Activated CD8-positive, alpha-beta memory T cell treated with anti-CD3 and anti-CD28 coated beads, Interleukin-2, amount 50 U/mL, for 4 hours (primary cell): ENCODE results near the gene HDLBP.
A peak's percentile ranks its signal among the peaks of the same experiment; 100 is the strongest.

ENCODE experiments used
- DNase-seq: peaks from one replicate; pipeline ENCODE4 v3.0.0-alpha.2; 2020

The HDLBP gene, protein sequence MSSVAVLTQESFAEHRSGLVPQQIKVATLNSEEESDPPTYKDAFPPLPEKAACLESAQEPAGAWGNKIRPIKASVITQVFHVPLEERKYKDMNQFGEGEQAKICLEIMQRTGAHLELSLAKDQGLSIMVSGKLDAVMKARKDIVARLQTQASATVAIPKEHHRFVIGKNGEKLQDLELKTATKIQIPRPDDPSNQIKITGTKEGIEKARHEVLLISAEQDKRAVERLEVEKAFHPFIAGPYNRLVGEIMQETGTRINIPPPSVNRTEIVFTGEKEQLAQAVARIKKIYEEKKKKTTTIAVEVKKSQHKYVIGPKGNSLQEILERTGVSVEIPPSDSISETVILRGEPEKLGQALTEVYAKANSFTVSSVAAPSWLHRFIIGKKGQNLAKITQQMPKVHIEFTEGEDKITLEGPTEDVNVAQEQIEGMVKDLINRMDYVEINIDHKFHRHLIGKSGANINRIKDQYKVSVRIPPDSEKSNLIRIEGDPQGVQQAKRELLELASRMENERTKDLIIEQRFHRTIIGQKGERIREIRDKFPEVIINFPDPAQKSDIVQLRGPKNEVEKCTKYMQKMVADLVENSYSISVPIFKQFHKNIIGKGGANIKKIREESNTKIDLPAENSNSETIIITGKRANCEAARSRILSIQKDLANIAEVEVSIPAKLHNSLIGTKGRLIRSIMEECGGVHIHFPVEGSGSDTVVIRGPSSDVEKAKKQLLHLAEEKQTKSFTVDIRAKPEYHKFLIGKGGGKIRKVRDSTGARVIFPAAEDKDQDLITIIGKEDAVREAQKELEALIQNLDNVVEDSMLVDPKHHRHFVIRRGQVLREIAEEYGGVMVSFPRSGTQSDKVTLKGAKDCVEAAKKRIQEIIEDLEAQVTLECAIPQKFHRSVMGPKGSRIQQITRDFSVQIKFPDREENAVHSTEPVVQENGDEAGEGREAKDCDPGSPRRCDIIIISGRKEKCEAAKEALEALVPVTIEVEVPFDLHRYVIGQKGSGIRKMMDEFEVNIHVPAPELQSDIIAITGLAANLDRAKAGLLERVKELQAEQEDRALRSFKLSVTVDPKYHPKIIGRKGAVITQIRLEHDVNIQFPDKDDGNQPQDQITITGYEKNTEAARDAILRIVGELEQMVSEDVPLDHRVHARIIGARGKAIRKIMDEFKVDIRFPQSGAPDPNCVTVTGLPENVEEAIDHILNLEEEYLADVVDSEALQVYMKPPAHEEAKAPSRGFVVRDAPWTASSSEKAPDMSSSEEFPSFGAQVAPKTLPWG (N-terminal part only)

DNA sequence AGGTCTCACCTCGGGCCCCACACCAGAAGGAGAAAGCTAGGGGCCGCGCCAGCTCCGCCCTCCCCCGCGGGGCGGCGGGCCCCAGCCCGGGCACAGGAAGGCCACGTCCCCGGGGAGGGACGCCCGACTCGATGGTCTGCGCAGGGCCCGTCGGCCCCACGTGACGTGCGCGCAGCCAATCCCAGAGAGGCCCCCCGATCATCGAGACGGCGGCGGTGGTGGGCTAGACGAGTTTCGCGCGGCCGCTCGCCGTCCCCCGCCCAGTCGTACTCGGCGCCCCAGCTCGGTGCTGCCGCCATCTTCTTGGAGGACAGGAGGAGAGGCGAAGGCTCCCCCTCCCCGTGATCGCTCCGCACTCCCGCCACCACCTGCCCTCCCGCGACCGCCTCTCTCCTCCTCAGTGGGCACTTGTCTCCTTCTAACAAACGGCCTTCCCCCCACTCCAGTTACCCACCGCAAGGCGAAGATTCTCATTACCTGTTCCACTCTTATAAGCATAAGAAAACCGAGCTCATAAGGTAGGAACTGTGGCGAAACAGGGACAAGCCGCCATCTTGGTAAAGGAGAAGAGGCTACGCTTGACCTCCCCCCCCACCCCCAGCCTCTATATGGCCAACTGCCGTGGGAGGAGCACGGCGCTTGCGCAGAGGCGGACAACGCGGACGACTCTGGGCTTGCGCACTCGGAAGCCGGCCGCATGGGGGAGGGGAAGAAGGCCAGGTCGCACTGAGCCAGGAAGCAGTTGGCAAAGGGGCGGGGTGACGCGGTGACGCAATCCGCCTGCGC lies at the start of gene HDLBP:
Gene HDLBP, minus strand, starts transcription at position 580 of the 786 bp plus-strand sequence. CDS start 48,803 bp downstream, outside the sequence.
- peak; percentile 100 for DNase-seq

DNA sequence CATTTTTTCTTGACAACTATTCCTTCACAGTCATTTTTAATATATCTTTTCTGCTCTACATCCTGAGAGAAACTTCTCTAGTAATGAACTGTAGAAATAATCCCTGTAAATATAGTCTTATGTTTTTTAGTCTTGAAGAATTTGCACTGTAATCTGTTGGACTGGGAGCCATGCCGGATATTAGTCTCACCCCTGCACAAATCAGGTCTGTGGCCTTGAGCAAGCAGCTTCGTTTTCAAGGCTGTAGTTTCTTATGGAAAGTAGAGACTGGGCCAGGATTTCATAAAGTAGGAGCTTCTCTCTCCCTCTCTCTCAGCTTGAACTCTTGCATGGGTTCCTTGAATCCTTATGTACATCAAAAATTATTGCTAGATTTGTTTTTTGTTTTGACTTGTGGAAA lies 49.3 kb upstream of the HDLBP start:
- DNase-seq = no peak

DNA sequence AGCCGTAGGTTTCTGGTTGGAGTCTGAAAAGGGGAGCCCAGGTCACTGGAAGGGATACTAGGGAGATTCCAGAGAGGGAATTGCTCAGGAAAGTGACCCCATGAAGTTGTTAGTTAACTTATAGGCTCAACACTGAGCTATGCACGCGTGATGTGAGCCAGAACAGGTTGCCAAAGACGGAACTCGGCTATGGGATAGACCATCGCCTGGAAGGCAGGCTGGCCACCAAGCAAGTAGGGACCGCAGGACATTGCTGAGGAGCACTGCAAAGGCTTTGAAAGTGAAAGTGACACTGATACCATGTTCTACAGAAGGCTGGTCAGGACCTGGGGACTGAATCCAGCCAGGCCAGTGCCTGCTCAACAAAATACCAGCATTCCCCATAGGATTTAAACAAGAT lies 48.0 kb upstream of the HDLBP start:
- no peak for DNase-seq

DNA sequence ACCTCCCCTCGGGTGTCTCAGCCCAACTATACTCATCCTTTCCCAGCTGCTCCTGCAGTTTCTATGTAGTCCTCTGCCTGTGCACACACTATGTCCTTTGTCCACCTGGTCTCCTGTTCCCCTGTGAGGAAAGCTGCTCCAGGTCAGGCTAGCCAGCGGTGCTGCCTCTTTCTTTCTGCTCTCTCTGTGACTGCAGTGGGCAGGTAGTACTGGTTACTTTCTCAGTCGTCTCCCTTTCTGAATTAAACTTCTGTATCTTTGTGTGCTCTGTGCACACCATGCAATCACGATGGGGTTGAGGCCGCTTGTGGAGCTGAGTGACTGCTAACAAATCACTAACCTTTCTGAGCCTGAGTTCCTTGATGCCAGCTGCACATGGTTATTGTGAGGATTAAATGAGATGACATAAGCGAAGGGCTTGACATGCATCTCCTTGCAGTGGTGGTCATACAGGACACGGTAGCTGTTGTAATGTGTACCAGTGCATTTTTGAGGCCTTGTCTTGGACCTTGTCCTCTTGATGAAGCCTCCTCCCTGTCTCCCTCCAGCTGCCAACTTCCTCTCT lies 44.1 kb upstream of the HDLBP start:
- no peak for DNase-seq

DNA sequence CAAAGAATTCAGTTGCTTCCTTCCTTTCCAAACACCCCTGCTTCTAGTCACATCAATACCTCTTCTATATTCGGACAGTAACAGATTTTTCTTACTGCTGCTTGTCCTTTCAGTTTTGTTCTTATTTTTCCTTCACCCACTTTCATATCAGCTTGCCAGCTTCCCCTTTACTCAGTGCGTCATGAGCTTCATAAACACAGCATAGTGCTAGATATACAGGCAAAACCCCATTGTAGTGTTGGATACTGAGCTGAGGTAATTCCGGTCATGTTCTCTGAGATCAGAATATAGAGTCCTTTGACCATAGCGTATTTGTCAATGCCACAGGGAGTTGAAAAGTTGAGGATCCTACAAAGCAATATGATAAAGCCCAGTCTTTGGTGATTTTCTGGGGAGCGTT lies 43.0 kb upstream of the HDLBP start:
- DNase-seq = no peak

DNA sequence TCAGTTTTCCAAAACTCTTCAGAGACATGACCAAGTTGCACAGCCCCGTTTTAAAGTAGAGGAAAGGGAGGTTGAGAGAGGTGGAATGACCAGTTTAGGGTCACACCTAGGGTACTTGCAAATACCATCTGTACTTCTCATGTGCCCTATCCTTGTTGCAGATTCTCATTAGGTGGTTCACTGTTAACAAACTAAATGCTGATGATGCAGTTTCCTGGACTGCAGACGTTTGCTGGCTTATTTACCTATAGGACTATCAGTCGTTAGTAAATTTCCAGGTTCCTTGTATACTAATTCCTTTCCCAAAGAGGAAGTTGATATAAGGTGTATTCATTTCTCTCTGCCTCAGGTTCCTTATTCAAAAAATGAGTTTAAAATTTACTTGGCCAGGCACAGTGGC lies 42.1 kb upstream of the HDLBP start:
- DNase-seq = no peak

DNA sequence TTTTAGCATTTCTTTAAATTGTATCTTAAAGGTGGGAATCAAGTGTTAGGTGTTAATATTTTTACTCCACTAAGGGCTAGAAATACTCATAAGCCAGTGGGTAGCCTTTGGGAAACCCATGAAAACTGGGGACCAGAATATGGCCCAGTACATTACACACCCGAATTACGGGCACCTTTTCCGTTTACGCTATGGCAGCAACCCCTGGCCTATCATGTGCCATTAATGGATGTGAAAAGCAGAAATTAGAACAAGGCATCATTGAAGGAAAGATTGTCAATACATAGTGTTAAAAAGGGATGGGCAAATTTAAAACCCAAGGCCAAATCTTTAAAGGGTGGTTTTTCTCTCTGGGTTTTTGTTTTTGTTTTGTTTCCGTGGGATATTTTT lies 41.4 kb upstream of the HDLBP start:
- DNase-seq = no peak

DNA sequence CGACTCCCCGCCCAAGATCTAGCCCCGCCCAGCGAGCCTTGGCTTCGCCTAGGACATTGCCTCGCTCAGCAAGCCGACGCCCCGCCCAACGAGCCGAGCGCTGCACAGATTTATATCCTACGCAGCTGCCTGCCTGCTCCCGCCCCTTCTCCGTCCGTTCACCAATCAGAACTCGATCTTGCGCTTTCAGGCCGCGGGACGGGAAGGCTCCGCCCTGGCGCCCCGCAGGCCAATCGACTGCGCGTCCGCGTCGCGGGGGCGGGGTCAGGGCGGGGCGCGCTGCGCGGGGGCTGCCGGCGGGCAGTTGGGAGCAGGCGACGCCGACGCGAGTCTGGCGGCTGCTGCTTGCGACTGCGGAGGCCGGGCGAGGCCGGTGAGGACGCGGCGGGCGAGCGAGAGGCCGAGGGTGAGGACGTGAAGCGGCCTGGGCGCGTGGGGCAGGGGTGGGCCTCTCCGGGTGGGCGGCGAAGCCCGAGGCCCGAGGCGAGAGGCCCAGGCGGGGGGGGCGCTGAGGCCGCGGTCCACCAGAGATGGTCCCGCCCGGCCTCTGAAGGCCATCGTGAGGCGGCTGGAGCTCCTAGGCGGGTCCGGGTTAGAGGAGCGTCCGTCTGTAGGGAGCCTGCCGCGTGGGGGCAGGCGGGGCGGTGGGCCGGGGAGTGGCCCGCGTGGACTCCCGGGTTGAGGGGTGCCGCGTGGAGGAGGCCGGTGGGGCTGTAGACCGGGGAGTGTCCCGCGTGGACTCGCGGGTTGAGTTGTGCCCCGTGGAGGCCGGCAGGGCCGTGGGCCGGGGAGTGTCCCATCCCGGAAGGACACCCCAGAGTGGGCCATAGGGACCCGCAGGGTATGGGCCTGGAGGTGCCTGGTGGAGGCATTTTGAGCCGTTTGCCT lies 40.8 kb upstream of the HDLBP start, which contains the start of gene FARP2:
Gene FARP2, plus strand, starts transcription at position 303 of the 888 bp plus-strand sequence. CDS start 16,823 bp downstream, outside the sequence.
- peak; percentile 96 for DNase-seq

DNA sequence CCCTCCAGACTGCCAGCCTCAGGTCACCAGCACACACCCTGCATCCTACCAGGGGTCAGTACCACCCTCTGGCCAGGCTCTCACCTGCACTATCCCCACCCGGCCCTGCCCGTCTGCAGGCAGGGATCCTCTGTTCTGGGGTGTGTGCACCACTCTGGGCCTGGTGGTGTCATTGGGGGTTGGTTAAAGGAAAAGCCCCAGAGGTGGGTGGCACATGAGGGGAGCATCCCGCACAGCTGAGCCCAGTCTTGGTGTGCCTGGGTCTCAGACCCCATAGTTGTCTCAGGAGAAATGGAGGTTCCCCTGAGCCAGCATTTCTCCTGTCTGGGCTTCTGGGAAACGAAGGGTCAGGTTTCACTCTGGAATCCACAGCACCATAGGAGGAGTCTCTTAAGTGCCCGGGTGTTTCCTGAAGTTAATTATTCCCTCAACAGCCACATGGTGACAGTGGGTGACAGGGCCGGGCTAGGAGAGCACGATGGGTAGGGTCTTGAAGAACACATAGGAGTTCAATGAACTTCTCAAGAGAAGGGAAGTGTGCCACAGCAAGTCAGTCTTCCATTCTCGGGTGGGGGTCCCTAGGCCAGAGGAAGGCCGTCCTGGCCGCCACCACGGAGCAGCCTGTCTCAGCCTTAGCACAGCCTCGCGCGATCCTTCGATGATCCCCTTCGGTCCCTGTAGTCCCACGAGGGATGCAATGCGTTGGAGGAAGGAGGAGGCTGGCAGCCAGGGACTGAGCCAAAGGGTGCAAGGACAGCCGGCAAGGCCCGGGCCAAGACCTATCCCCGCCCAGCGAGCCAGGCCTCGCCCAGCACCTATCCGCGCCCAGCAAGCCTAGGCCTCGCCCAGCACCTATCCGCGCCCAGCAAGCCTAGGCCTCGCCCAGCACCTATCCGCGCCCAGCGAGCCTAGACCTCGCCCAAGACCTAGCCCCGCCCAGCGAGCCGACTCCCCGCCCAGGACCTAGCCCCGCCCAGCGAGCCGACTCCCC lies 39.5 kb upstream of the HDLBP start:
- DNase-seq = peak; percentile 58

DNA sequence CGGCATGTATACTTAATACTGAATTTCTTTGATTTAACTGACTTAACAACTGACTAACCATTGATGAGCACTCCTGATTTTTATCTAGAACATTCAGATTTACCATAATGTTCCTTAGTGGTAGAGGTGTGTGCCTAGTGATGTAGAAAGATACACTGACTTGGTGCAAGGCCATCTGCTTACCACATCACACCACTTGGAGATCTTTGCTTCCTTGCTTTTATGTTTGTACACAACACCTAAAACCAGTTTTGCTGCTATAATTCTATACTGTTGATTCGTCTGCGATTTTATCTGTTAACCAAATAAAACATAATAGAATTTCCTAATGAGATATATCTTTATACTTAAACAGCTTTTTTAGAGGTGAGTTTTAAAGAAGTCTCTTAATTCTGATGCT lies 36.8 kb upstream of the HDLBP start:
- no peak for DNase-seq

DNA sequence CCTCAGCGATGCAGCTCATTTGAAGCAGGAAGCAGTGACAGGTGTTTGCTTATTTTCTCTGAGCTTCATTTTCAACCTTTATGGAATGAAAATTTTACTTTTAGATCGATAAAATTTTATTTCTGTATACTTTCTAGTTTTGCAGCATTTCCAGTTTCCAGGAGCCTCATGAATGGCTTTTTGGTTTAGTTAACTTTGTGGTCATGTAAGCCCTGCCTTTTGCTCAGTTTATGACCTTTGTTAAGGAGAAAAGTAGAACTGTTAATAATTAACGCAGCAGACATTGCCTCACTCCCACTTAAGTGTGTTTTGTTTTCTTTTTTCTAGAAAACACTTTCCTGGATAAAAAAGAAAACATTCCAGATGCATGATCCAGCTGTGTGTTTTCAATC lies 36.2 kb upstream of the HDLBP start:
- no peak for DNase-seq

DNA sequence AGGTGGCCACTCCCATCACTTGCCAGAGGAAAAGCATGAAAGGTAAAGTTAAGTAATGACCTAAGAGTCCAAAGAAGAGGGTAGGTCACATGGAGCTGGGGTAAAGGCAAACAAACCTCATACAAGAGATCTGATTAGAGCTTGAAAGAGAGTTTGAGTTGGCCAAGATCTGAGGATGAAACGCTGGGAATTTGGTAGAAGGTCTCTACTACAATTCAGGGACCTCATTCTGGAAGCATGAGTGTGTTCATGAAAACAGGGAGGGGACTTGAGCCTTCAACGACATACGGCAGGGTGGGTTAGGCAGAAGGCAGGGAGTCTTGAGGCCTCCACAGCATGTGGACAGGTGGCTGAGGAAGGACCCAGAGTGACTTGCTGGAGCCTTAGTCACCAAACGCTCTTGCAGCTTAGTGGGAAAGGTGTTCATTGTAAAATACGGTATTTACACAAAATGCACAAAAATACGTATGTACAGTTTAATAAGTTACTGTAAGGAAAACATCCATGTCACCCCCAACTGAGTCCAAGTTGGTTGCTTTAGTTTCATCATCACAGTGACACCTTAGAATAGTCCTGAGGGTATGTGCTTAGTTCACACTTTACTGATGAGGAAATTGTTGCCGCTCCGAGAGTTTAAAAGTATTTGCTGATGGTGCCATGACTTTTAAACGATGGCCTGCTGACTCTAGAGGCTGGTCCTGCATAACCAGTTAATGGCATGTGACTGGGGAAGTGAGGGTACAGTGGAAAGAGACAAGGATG lies 35.6 kb upstream of the HDLBP start:
- DNase-seq = no peak

DNA sequence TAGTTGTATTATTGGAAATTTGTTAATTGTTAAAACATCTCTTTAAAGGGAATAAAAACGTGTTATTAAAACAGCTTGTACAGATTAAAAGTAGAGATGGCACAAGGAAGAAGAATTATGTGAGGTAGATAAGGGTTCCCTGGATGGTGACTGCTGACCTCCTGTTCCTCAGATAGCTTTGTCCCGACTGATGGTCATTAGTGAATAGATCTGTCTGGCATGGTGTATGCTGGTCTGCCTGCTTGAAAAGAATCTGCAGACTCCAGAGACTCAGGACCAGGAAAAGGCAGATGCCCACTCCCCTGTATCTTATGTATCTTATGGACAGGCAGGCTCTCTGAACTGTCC lies 35.0 kb upstream of the HDLBP start:
- no peak for DNase-seq

DNA sequence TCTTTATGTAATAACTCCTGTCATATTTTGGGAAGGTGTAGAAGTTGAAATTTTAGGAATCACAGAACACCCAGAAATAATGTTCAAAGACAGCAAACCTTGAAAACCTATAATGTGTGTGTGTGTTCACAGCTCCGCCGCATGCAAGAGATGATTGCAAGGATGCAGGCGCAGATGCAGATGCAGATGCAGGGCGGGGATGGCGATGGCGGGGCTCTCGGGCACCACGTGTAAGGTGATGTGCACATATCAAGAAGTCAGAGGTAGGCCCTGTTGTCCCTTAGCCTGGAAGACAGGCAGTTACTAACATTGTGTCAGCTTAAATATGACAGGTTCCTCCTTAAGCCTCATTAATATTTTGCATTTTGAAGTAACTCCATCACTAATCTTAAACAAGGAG lies 34.5 kb upstream of the HDLBP start:
- no peak for DNase-seq

DNA sequence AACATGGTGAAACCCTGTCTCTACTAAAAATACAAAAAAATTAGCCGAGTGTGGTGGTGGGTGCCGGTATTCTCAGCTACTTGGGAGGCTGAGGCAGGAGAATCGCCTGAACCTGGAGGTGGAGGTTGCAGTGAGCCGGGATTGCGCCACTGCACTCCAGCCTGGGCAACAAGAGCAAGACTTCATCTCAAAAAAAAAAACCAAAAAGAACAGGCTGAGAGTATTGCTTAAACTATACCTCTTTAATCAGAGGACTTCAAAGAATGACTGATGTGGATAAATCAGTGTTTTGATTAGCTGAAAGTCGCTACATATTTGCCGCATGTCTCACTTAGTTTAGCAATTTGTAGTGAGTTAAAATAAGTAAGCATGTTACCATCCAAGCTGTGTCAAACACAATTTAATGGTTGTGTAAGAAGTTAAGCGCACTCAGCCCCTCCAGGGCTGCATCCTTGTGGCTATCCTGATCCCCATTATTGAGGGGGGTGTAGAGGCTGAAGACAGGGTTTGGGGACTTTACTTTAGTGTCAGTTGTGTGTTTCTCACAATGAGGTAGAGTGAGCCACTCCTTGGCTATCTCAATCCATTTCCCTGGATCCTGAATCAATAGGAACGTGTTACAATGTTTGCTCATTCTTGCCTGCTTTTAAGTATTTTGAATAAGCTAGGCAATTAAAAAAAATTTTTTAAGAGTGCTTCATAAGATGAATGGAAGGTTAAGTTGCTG lies 29.6 kb upstream of the HDLBP start:
- DNase-seq = no peak

DNA sequence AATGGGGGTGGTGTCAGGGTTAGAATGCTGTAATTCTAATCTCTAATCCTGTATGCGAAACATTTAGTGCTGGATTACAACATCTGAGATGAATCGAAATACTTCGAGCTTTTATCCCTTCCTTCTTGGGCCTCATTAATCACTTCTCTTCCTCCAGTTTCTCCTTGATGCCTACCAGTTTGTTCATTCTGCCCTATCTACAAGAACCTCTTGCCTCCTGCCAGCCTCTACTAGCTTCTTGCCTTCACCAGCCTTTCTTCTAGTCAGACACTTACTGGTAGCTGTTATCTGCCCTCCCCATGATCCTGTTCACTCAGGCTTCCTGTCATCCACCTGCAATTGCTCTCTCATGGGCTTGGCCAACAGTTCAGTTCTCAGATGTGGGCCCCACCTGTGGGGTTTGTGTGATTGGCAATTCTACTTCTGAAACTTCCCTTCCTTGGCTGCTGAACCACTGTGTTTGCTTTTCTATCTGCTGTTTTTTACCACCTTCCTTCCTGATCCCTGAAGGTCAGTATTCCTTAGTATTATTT lies 25.2 kb upstream of the HDLBP start:
- DNase-seq = no peak

DNA sequence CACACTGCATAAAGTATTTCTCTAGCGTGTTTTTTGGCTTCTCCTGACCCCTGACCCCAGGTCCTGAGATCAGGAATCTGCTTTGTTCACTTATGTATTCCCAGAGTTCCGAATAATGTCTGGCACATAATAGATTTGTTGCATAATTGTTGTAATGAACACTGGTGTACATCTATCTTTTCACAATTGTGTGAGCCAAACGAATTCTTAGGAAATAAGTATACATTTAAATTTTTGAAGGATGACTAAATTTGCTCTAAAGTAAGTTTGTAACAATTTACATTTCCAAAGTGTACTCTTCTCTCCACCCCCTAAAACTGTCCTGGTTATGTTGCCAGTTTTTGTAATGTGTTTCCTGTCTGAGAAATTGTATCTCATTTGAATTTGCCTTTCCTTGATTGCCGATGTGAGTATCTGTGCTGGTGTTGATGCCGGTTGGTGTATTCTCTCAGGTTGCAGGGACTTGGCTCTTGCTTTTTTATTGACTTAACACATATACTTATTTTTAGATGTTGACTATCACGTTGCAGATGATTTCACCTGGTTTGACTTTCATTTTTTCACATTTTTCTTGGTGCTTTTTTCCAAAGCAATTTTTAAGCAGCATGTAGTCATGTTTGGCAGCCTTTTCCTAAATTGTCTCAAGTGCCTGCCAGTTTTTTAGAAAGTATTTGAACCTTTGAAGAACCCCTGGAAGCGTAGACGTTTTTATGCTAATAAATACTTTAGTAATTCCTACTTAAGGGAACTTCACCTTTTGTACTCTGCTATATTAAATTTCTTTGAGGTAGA lies 24.6 kb upstream of the HDLBP start:
- DNase-seq = no peak
